ENCODE measurements around the gene PDGFB.

DNA sequence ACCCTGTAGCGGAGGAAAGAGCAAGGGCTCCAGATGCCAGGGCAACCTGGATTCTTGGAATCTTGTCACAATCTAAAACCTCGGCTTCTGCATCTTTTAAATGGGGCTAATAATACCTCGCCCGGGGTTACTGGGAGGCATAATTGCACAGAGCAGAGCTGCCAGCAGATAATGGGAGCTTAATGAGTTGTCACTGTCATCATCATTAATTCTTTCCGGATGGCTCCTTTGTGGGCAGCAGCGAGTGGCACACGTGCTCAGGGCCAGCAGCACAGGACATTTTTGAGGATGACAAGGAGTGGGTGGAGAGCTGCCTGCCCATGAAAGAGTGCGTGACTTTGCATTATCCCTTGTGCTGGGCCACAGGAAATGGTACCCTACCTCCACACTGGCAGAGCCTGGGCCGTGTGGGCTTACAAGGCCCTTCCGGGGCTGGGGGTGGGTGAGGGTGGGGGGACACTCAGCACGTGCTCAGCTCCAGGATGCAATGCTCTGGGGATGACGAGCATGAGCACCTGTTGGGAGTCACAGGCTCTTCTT lies 5.7 kb downstream of the PDGFB start:
- TF ChIP-seq EP300 (IDR thresholded peaks at IDR 0.05; ENCODE audit: low read depth) (no peak), POLR2A (IDR thresholded peaks at IDR 0.05) (no peak)

Measured in transverse colon (tissue), 1 donor.